HUES48 (cell line): ENCODE data around the gene ATP2B2.

Source experiments
- H3K27ac ChIP-seq: one replicate; pipeline ENCODE4 v1.7.0; 2013; ENCODE audit warnings: low read depth, low read length, inconsistent platforms
- H3K27me3 ChIP-seq: 2 replicates; pipeline ENCODE4 v1.6.1; 2013; ENCODE audit warnings: mild to moderate bottlenecking, low read length; ENCODE audit not compliant: control insufficient read depth, insufficient read depth
- H3K36me3 ChIP-seq: 2 replicates; pipeline ENCODE4 v1.6.1; 2013; ENCODE audit warnings: low read length; ENCODE audit not compliant: control insufficient read depth, insufficient read depth
- H3K4me1 ChIP-seq: 2 replicates; pipeline ENCODE4 v1.6.1; 2013; ENCODE audit warnings: mild to moderate bottlenecking, low read length; ENCODE audit not compliant: control insufficient read depth, insufficient read depth
- H3K4me3 ChIP-seq: 2 replicates; pipeline ENCODE4 v1.5.1; 2013; ENCODE audit warnings: mild to moderate bottlenecking, low read depth, low read length
- H3K9ac ChIP-seq: 2 replicates; pipeline ENCODE4 v1.6.1; 2013; ENCODE audit warnings: mild to moderate bottlenecking, low read depth, low read length, moderate library complexity
- H3K9me3 ChIP-seq: 2 replicates; pipeline ENCODE4 v1.6.1; 2013; ENCODE audit warnings: low read length; ENCODE audit not compliant: control insufficient read depth, insufficient read depth

Gene ATP2B2

GRCh38 chr3:10315771-10316344 is 189.5 kb downstream of the ATP2B2 start:
- H3K4me3 ChIP-seq, result no peak overlapping the region
- peaks cover 83% of the 10 kb centered on the region for H3K36me3 ChIP-seq
- H3K9ac ChIP-seq, result no peak overlapping the region
- no peak overlapping the region for H3K27ac ChIP-seq
- no peaks in the 10 kb centered on the region for H3K27me3 ChIP-seq
- no peaks in the 10 kb centered on the region; the same call in 1 of the 2 replicates for H3K4me1 ChIP-seq
- H3K9me3 ChIP-seq, result no peaks in the 10 kb centered on the region

- Histone ChIP-seq H3K4me3 (no peak overlapping the region), H3K4me1 (no peaks in the 10 kb centered on the region; the same call in 1 of the 2 replicates), H3K36me3 (peaks cover 90% of the 10 kb centered on the region)
Measured at GRCh38 chr3:10315101-10315500, 190.3 kb downstream of the ATP2B2 start.

GRCh38 chr3:10312861-10313260 is 192.5 kb downstream of the ATP2B2 start:
- Histone ChIP-seq H3K27me3 (no peaks in the 10 kb centered on the region), H3K4me1 (no peaks in the 10 kb centered on the region), H3K4me3 (no peak overlapping the region), H3K9me3 (no peaks in the 10 kb centered on the region), H3K27ac (no peak overlapping the region), H3K9ac (no peak overlapping the region), H3K36me3 (peaks cover 96% of the 10 kb centered on the region)

More at GRCh38 chr3:10315101-10315500, 190.3 kb downstream of the ATP2B2 start:
- Histone ChIP-seq H3K9ac (no peak overlapping the region), H3K9me3 (no peaks in the 10 kb centered on the region), H3K27ac (no peak overlapping the region), H3K27me3 (no peaks in the 10 kb centered on the region)

GRCh38 chr3:10312391-10312790 is 193.0 kb downstream of the ATP2B2 start:
- no peak overlapping the region for H3K4me3 ChIP-seq
- H3K9me3 ChIP-seq, result no peaks in the 10 kb centered on the region
- H3K27me3 ChIP-seq, result no peaks in the 10 kb centered on the region
- no peak overlapping the region for H3K27ac ChIP-seq
- H3K36me3 ChIP-seq, result peaks cover 94% of the 10 kb centered on the region
- H3K4me1 ChIP-seq, result no peaks in the 10 kb centered on the region
- no peak overlapping the region for H3K9ac ChIP-seq

GRCh38 chr3:10311710-10312109 is 193.7 kb downstream of the ATP2B2 start:
- H3K4me3 ChIP-seq, result no peak overlapping the region
- H3K9ac ChIP-seq, result no peak overlapping the region
- H3K36me3 ChIP-seq, result peaks cover 95% of the 10 kb centered on the region
- H3K4me1 ChIP-seq, result no peaks in the 10 kb centered on the region
- H3K9me3 ChIP-seq, result no peaks in the 10 kb centered on the region
- no peak overlapping the region for H3K27ac ChIP-seq
- H3K27me3 ChIP-seq, result no peaks in the 10 kb centered on the region

GRCh38 chr3:10310578-10310977 is 194.8 kb downstream of the ATP2B2 start:
- Histone ChIP-seq H3K36me3 (peaks cover 96% of the 10 kb centered on the region), H3K27ac (no peak overlapping the region), H3K9me3 (no peaks in the 10 kb centered on the region), H3K4me3 (no peak overlapping the region), H3K4me1 (no peaks in the 10 kb centered on the region), H3K9ac (no peak overlapping the region), H3K27me3 (no peaks in the 10 kb centered on the region)

- Histone ChIP-seq H3K27ac (no peak overlapping the region), H3K27me3 (no peaks in the 10 kb centered on the region), H3K4me1 (no peaks in the 10 kb centered on the region), H3K9me3 (no peaks in the 10 kb centered on the region), H3K9ac (no peak overlapping the region), H3K36me3 (peaks cover 97% of the 10 kb centered on the region), H3K4me3 (no peak overlapping the region)
Measured at GRCh38 chr3:10309736-10310135, 195.7 kb downstream of the ATP2B2 start.

- H3K4me1 ChIP-seq, result no peaks in the 10 kb centered on the region
- H3K4me3 ChIP-seq, result no peak overlapping the region
- H3K9ac ChIP-seq, result no peak overlapping the region
- H3K36me3 ChIP-seq, result peaks cover 97% of the 10 kb centered on the region
- no peaks in the 10 kb centered on the region for H3K9me3 ChIP-seq
- H3K27me3 ChIP-seq, result no peaks in the 10 kb centered on the region
- H3K27ac ChIP-seq, result no peak overlapping the region
Measured at GRCh38 chr3:10308678-10309077, 196.7 kb downstream of the ATP2B2 start.

- peaks cover 97% of the 10 kb centered on the region for H3K36me3 ChIP-seq
- no peaks in the 10 kb centered on the region for H3K4me1 ChIP-seq
- H3K9me3 ChIP-seq, result no peaks in the 10 kb centered on the region
- H3K9ac ChIP-seq, result no peak overlapping the region
- H3K27ac ChIP-seq, result no peak overlapping the region
- H3K4me3 ChIP-seq, result no peak overlapping the region
- H3K27me3 ChIP-seq, result no peaks in the 10 kb centered on the region
Measured at GRCh38 chr3:10306156-10306555, 199.2 kb downstream of the ATP2B2 start.

- Histone ChIP-seq H3K36me3 (peaks cover 97% of the 10 kb centered on the region), H3K4me3 (no peak overlapping the region), H3K4me1 (no peaks in the 10 kb centered on the region), H3K9me3 (no peaks in the 10 kb centered on the region), H3K9ac (no peak overlapping the region), H3K27ac (no peak overlapping the region), H3K27me3 (no peaks in the 10 kb centered on the region)
Measured at GRCh38 chr3:10305331-10305902, 200.0 kb downstream of the ATP2B2 start.

GRCh38 chr3:10304905-10305304 is 200.5 kb downstream of the ATP2B2 start:
- Histone ChIP-seq H3K9ac (no peak overlapping the region), H3K27ac (no peak overlapping the region), H3K27me3 (no peaks in the 10 kb centered on the region), H3K36me3 (peaks cover 97% of the 10 kb centered on the region), H3K4me3 (no peak overlapping the region), H3K9me3 (no peaks in the 10 kb centered on the region), H3K4me1 (no peaks in the 10 kb centered on the region)
